ENCODE data around the gene RPL31.

Gene RPL31

DNA sequence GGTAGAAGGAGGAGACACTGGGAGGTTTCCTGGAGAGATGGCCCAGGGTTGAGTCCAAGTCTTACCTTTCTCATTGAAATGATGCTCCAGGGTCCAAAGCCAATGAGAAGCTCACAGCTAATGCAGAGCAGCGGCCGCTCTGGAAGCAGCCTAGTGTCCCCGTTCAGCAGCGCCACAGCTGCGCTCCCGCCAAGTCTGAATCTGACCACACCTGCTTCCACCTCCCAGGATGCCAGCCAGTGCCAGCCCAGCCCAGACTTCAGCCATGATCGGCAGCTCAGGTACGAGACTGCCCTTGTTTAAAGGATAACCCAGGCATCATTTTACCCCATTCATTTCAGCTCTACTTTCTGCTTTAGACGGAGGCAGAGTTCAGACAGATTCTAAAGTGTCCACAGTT is 11.9 kb upstream of the RPL31 start:
- Histone ChIP-seq H2BK15ac (ENCODE audit: low read length) (no peak overlapping the region), H3K9me3 (replicated peaks in 1 of 2; ENCODE audit: control insufficient read depth in 2 of 2, insufficient read depth in 1 of 2, low read depth in 1 of 2, low read length in 2 of 2) (no peaks in the 10 kb centered on the region), H2AK5ac (ENCODE audit: low read depth, low read length) (no peak overlapping the region), H3K4me2 (ENCODE audit: insufficient read depth, low read length, poor library complexity, severe bottlenecking) (no peak overlapping the region), H3K4me1 (ENCODE audit: control insufficient read depth in 2 of 2, insufficient read depth in 1 of 2, low read depth in 1 of 2, low read length in 2 of 2) (no peaks in the 10 kb centered on the region), H3K14ac (ENCODE audit: low read length) (no peak overlapping the region), H3K27ac (replicated peaks; ENCODE audit: low read length) (no peak overlapping the region), H4K91ac (ENCODE audit: low read depth, low read length, poor library complexity) (no peak overlapping the region), H3K9ac (ENCODE audit: low read depth, low read length, poor library complexity) (no peak overlapping the region), H3K23ac (ENCODE audit: low read depth, low read length, poor library complexity) (no peak overlapping the region), H3K36me3 (replicated peaks in 1 of 2; ENCODE audit: control insufficient read depth in 2 of 2, insufficient read depth in 2 of 2, low read length in 2 of 2) (no peaks in the 10 kb centered on the region), H2AFZ (ENCODE audit: low read length) (no peak overlapping the region), H2BK12ac (ENCODE audit: low read length) (no peak overlapping the region), H3K79me1 (ENCODE audit: low read depth, low read length) (no peaks in the 10 kb centered on the region), H2BK120ac (ENCODE audit: low read depth, low read length) (no peak overlapping the region), H3K27me3 (ENCODE audit: control insufficient read depth in 3 of 3, insufficient read depth in 3 of 3, low read depth in 1 of 3, low read length in 3 of 3) (peaks cover 0 to 22% (median 0%) of the 10 kb centered on the region in 3 experiments), H2BK5ac (ENCODE audit: low read length) (no peak overlapping the region), H3K18ac (ENCODE audit: low read length) (no peak overlapping the region), H4K8ac (ENCODE audit: low read depth, low read length) (no peak overlapping the region), H3K4me3 (ENCODE audit: low read length in 2 of 2) (no peak overlapping the region), H3K4ac (ENCODE audit: low read length) (no peak overlapping the region)
- DNase-seq (ENCODE audit: low spot score), result no peak
- no CpG with 5 or more reads among the region's 9 CpGs for WGBS, 2 donors (ENCODE audit: extremely low coverage in 2 of 2, insufficient read length in 2 of 2, insufficient replicate concordance in 1 of 2)

DNA sequence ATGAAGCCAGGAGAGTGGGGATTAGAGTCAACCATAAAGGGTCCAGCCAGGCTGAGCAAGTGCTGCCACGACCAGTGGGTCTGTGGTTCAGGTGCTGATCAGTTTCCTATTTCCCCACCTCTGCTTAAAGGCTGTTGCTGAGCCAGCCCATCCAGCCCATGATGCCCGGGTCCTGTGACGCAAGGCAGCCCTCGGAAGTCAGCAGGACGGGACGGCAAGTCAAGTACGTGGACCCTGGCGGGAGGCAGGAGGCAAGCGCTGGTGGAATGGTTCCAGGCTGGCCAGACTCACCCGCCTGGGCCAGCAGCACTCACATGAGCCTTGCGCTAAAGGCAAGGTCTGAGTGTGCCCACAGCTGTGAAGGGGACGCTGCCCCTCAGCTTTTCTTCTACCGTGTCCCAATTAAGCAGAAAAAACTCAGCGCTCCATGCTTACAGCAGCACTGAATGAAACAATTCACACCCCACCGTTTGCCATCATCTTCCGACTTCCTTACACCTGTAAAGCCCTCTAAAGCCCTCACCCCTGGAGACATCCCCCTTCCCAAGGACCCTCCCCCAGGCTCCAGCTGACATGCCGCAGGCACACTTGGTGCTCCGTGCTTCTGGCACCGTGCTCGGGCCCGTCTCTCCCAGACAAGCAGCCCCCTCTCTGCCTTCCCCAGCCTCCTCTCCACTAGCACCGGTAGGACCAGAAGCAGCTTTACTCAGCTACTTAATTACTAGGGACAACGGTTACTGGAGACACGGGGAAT is 11.3 kb upstream of the RPL31 start:
- peaks cover 0 to 22% (median 0%) of the 10 kb centered on the region in 3 experiments for H3K27me3 ChIP-seq (ENCODE audit: control insufficient read depth in 3 of 3, insufficient read depth in 3 of 3, low read depth in 1 of 3, low read length in 3 of 3)
- no peak overlapping the region for H3K4me3 ChIP-seq (ENCODE audit: low read length in 2 of 2)
- no peaks in the 10 kb centered on the region for H3K4me1 ChIP-seq (ENCODE audit: control insufficient read depth in 2 of 2, insufficient read depth in 1 of 2, low read depth in 1 of 2, low read length in 2 of 2)
- H2BK12ac ChIP-seq (ENCODE audit: low read length), result peak overlapping the region; percentile 31
- H2BK15ac ChIP-seq (ENCODE audit: low read length), result peak overlapping the region; percentile 26
- DNase-seq (ENCODE audit: low spot score), result no peak
- H3K9ac ChIP-seq (ENCODE audit: low read depth, low read length, poor library complexity), result no peak overlapping the region
- peak overlapping the region; percentile 49 for H3K18ac ChIP-seq (ENCODE audit: low read length)
- no peaks in the 10 kb centered on the region for H3K79me1 ChIP-seq (ENCODE audit: low read depth, low read length)
- H3K27ac ChIP-seq (replicated peaks; ENCODE audit: low read length), result no peak overlapping the region
- H3K14ac ChIP-seq (ENCODE audit: low read length), result peak overlapping the region; percentile 97
- H4K8ac ChIP-seq (ENCODE audit: low read depth, low read length), result peak overlapping the region; percentile 8
- H2AK5ac ChIP-seq (ENCODE audit: low read depth, low read length), result no peak overlapping the region
- no peaks in the 10 kb centered on the region for H3K9me3 ChIP-seq (replicated peaks in 1 of 2; ENCODE audit: control insufficient read depth in 2 of 2, insufficient read depth in 1 of 2, low read depth in 1 of 2, low read length in 2 of 2)
- no peak overlapping the region for H2BK5ac ChIP-seq (ENCODE audit: low read length)
- H3K23ac ChIP-seq (ENCODE audit: low read depth, low read length, poor library complexity), result peak overlapping the region; percentile 46
- H3K4me2 ChIP-seq (ENCODE audit: insufficient read depth, low read length, poor library complexity, severe bottlenecking), result no peak overlapping the region
- no CpG with 5 or more reads among the region's 24 CpGs for WGBS, 2 donors (ENCODE audit: extremely low coverage in 2 of 2, insufficient read length in 2 of 2, insufficient replicate concordance in 1 of 2)
- H2BK120ac ChIP-seq (ENCODE audit: low read depth, low read length), result no peak overlapping the region
- H3K4ac ChIP-seq (ENCODE audit: low read length), result no peak overlapping the region
- no peak overlapping the region for H2AFZ ChIP-seq (ENCODE audit: low read length)
- no peaks in the 10 kb centered on the region for H3K36me3 ChIP-seq (replicated peaks in 1 of 2; ENCODE audit: control insufficient read depth in 2 of 2, insufficient read depth in 2 of 2, low read length in 2 of 2)
- no peak overlapping the region for H4K91ac ChIP-seq (ENCODE audit: low read depth, low read length, poor library complexity)

DNA sequence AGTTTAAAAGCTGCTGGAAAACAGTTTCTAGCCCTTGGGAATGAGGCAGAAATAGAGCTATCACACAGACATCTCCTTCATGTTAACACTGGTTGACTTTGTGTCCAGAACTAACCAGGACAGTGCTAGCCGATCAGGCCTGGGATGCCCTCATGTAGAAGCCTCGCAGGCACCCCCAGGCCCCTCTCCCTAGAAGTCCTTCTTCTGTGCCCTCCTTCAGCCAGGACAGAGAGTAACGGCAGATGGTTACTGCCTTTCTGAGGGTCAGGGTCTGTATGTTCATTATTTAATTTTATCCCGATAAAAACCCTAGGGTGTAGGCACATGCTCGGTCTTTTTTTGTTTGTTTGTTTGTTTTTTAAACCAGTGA is 10.7 kb upstream of the RPL31 start:
- Histone ChIP-seq H3K79me1 (ENCODE audit: low read depth, low read length) (no peaks in the 10 kb centered on the region), H3K4me3 (ENCODE audit: low read length in 2 of 2) (no peak overlapping the region), H4K8ac (ENCODE audit: low read depth, low read length) (no peak overlapping the region), H2AFZ (ENCODE audit: low read length) (no peak overlapping the region), H2BK120ac (ENCODE audit: low read depth, low read length) (no peak overlapping the region), H3K27ac (replicated peaks; ENCODE audit: low read length) (no peak overlapping the region), H3K27me3 (ENCODE audit: control insufficient read depth in 3 of 3, insufficient read depth in 3 of 3, low read depth in 1 of 3, low read length in 3 of 3) (peaks cover 0 to 22% (median 0%) of the 10 kb centered on the region in 3 experiments), H3K14ac (ENCODE audit: low read length) (no peak overlapping the region), H3K4me2 (ENCODE audit: insufficient read depth, low read length, poor library complexity, severe bottlenecking) (no peak overlapping the region), H3K18ac (ENCODE audit: low read length) (no peak overlapping the region), H4K91ac (ENCODE audit: low read depth, low read length, poor library complexity) (no peak overlapping the region), H3K36me3 (replicated peaks in 1 of 2; ENCODE audit: control insufficient read depth in 2 of 2, insufficient read depth in 2 of 2, low read length in 2 of 2) (no peaks in the 10 kb centered on the region), H3K4me1 (ENCODE audit: control insufficient read depth in 2 of 2, insufficient read depth in 1 of 2, low read depth in 1 of 2, low read length in 2 of 2) (no peaks in the 10 kb centered on the region), H2BK12ac (ENCODE audit: low read length) (no peak overlapping the region), H2BK5ac (ENCODE audit: low read length) (no peak overlapping the region), H2AK5ac (ENCODE audit: low read depth, low read length) (no peak overlapping the region), H3K4ac (ENCODE audit: low read length) (no peak overlapping the region), H3K9me3 (replicated peaks in 1 of 2; ENCODE audit: control insufficient read depth in 2 of 2, insufficient read depth in 1 of 2, low read depth in 1 of 2, low read length in 2 of 2) (no peaks in the 10 kb centered on the region), H2BK15ac (ENCODE audit: low read length) (no peak overlapping the region), H3K23ac (ENCODE audit: low read depth, low read length, poor library complexity) (no peak overlapping the region), H3K9ac (ENCODE audit: low read depth, low read length, poor library complexity) (no peak overlapping the region)
- WGBS, 2 donors (ENCODE audit: extremely low coverage in 2 of 2, insufficient read length in 2 of 2, insufficient replicate concordance in 1 of 2), result no CpG with 5 or more reads among the region's 5 CpGs
- DNase-seq (ENCODE audit: low spot score), result no peak

DNA sequence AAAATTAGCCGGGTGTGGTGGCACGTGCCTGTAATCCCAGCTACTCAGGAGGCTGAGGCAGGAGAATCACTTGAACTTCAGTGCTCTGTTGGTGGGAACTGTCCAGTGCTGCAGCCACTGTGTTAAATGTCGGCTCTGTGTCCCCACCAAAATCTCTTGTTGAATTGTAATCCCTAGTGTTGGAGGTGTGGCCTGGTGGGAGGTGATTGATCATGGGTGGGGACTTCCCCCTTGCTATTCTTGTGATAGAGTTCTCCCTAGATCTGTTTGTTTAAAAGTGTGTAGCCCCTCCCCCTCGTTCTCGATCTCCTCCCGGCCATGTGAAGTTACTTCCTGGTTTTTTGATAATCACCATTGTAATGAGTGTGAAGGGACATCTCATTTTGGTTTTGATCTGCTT is 9.8 kb upstream of the RPL31 start:
- no peak overlapping the region for H3K18ac ChIP-seq (ENCODE audit: low read length)
- no peak overlapping the region for H3K14ac ChIP-seq (ENCODE audit: low read length)
- no peak overlapping the region for H3K4me2 ChIP-seq (ENCODE audit: insufficient read depth, low read length, poor library complexity, severe bottlenecking)
- no peak overlapping the region for H4K8ac ChIP-seq (ENCODE audit: low read depth, low read length)
- no peak overlapping the region for H2BK120ac ChIP-seq (ENCODE audit: low read depth, low read length)
- H2AK5ac ChIP-seq (ENCODE audit: low read depth, low read length), result no peak overlapping the region
- H3K9ac ChIP-seq (ENCODE audit: low read depth, low read length, poor library complexity), result no peak overlapping the region
- no peak overlapping the region for H3K4me3 ChIP-seq (ENCODE audit: low read length in 2 of 2)
- H3K4ac ChIP-seq (ENCODE audit: low read length), result no peak overlapping the region
- WGBS, 2 donors (ENCODE audit: extremely low coverage in 2 of 2, insufficient read length in 2 of 2, insufficient replicate concordance in 1 of 2), result no CpG with 5 or more reads among the region's 6 CpGs
- H3K36me3 ChIP-seq (replicated peaks in 1 of 2; ENCODE audit: control insufficient read depth in 2 of 2, insufficient read depth in 2 of 2, low read length in 2 of 2), result no peaks in the 10 kb centered on the region
- H3K79me1 ChIP-seq (ENCODE audit: low read depth, low read length), result no peaks in the 10 kb centered on the region
- no peak overlapping the region for H2BK12ac ChIP-seq (ENCODE audit: low read length)
- peaks cover 0 to 22% (median 0%) of the 10 kb centered on the region in 3 experiments for H3K27me3 ChIP-seq (ENCODE audit: control insufficient read depth in 3 of 3, insufficient read depth in 3 of 3, low read depth in 1 of 3, low read length in 3 of 3)
- no peak overlapping the region for H4K91ac ChIP-seq (ENCODE audit: low read depth, low read length, poor library complexity)
- H2BK15ac ChIP-seq (ENCODE audit: low read length), result no peak overlapping the region
- H3K9me3 ChIP-seq (replicated peaks in 1 of 2; ENCODE audit: control insufficient read depth in 2 of 2, insufficient read depth in 1 of 2, low read depth in 1 of 2, low read length in 2 of 2), result no peaks in the 10 kb centered on the region
- H3K4me1 ChIP-seq (ENCODE audit: control insufficient read depth in 2 of 2, insufficient read depth in 1 of 2, low read depth in 1 of 2, low read length in 2 of 2), result no peaks in the 10 kb centered on the region
- no peak overlapping the region for H3K27ac ChIP-seq (replicated peaks; ENCODE audit: low read length)
- no peak overlapping the region for H2AFZ ChIP-seq (ENCODE audit: low read length)
- no peak overlapping the region for H3K23ac ChIP-seq (ENCODE audit: low read depth, low read length, poor library complexity)
- H2BK5ac ChIP-seq (ENCODE audit: low read length), result no peak overlapping the region
- DNase-seq (ENCODE audit: low spot score), result no peak
